Astrocyte (in vitro differentiated cells and primary cell): ENCODE measurements around the gene TFRC.

Experiments used
- CTCF ChIP-seq: IDR thresholded peaks from 2 replicates; pipeline ENCODE4 v1.5.1; 2011; ENCODE audit warnings: low read depth, mild to moderate bottlenecking, inconsistent platforms, low read length, moderate library complexity; ENCODE audit not compliant: insufficient read depth
- EZH2 ChIP-seq: IDR thresholded peaks from 2 replicates; pipeline ENCODE4 v1.6.1; 2012; ENCODE audit warnings: mild to moderate bottlenecking, low read length, inconsistent platforms; ENCODE audit not compliant: insufficient read depth

- no peak for TF ChIP-seq CTCF
- TF ChIP-seq EZH2, result no peak
Measured at GRCh38 chr3:196072313-196072712, 9.6 kb downstream of the TFRC start.
